ENCODE measurements around the gene TUBB4B. TPM values are rescaled to one million over a fixed set of nuclear protein-coding genes. Genes with fewer than 3 reads are reported as not detected.
"Not testable (repeated sequence)": the region's sequence is repeated elsewhere in the genome, so short reads cannot be mapped to it uniquely, and the experiment has no call there.

Gene TUBB4B
- total RNA-seq, 1 experiment from 2014 or later = 180 TPM

- no peaks in the 10 kb centered on the region for H3K27me3 Mint-ChIP-seq (ENCODE audit: insufficient read depth, unreplicated experiment)
- H3K36me3 Mint-ChIP-seq (ENCODE audit: insufficient read depth, unreplicated experiment) = peaks cover 45% of the 10 kb centered on the region
- H3K9me3 Mint-ChIP-seq (ENCODE audit: unreplicated experiment) = no peaks in the 10 kb centered on the region
- POLR2A ChIA-PET = interaction anchor here (0.6 to 8.6 kb wide), 32 partner anchors 13 to 310 kb away, joined by 3 to 118 read pairs (median 4); partner anchors contain the start of genes ANAPC2, CYSRT1, MAN1B1 and MRPL41
- CTCF ChIA-PET = interaction anchor here (0.5 to 1.4 kb wide), 7 partner anchors 13 to 182 kb away, joined by 3 to 5 read pairs (median 3); partner anchors contain the start of gene RNF224
- DNase-seq (ENCODE audit: unreplicated experiment) = peak; percentile 71
- H3K4me3 Mint-ChIP-seq (ENCODE audit: unreplicated experiment) = peak overlapping the region; percentile 80
- intact Hi-C loops (cut with micrococcal nuclease) = loop anchor here (2.0 kb wide), 1 partner anchor 53 kb away; the partner anchor contains the start of genes ANAPC2 and SSNA1
- peaks cover 15% of the 10 kb centered on the region for H3K4me1 Mint-ChIP-seq (ENCODE audit: insufficient read depth, unreplicated experiment)
- H3K27ac Mint-ChIP-seq (ENCODE audit: low read depth, unreplicated experiment) = peak overlapping the region; percentile 94
- TF ChIP-seq, protein P1, sequence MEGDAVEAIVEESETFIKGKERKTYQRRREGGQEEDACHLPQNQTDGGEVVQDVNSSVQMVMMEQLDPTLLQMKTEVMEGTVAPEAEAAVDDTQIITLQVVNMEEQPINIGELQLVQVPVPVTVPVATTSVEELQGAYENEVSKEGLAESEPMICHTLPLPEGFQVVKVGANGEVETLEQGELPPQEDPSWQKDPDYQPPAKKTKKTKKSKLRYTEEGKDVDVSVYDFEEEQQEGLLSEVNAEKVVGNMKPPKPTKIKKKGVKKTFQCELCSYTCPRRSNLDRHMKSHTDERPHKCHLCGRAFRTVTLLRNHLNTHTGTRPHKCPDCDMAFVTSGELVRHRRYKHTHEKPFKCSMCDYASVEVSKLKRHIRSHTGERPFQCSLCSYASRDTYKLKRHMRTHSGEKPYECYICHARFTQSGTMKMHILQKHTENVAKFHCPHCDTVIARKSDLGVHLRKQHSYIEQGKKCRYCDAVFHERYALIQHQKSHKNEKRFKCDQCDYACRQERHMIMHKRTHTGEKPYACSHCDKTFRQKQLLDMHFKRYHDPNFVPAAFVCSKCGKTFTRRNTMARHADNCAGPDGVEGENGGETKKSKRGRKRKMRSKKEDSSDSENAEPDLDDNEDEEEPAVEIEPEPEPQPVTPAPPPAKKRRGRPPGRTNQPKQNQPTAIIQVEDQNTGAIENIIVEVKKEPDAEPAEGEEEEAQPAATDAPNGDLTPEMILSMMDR (IDR thresholded peaks at IDR 0.05; ENCODE audit: unreplicated experiment) = no peak
- TSS peak; percentile 63 for BruUV-seq (replicated peaks)
Measured at GRCh38 chr9:137241490-137242268, 592 bp downstream of the TUBB4B start.

GRCh38 chr9:137242269-137243203 is 1.4 kb downstream of the TUBB4B start:
- no peaks in the 10 kb centered on the region for H3K9me3 Mint-ChIP-seq (ENCODE audit: unreplicated experiment)
- DNase-seq (ENCODE audit: unreplicated experiment) = no peak
- H3K4me3 Mint-ChIP-seq (ENCODE audit: unreplicated experiment) = peak overlapping the region; percentile 80
- H3K27ac Mint-ChIP-seq (ENCODE audit: low read depth, unreplicated experiment) = peak overlapping the region; percentile 94
- H3K27me3 Mint-ChIP-seq (ENCODE audit: insufficient read depth, unreplicated experiment) = no peaks in the 10 kb centered on the region
- peaks cover 45% of the 10 kb centered on the region for H3K36me3 Mint-ChIP-seq (ENCODE audit: insufficient read depth, unreplicated experiment)
- ChIA-PET CTCF (interaction anchor here (0.5 to 1.4 kb wide), 7 partner anchors 12 to 283 kb away, joined by 3 to 5 read pairs (median 3); partner anchors contain the start of gene RNF224), POLR2A (interaction anchor here (0.6 to 8.6 kb wide), 10 partner anchors 12 to 240 kb away, joined by 3 to 118 read pairs (median 3); partner anchors contain the start of genes ANAPC2, NELFB, SSNA1 and TPRN)
- H3K4me1 Mint-ChIP-seq (ENCODE audit: insufficient read depth, unreplicated experiment) = peaks cover 15% of the 10 kb centered on the region
- intact Hi-C loops (cut with micrococcal nuclease) = no loop called here
- BruUV-seq (replicated peaks) = no TSS peak
- TF ChIP-seq, protein P1 (IDR thresholded peaks at IDR 0.05; ENCODE audit: unreplicated experiment) = no peak

- CTCF ChIA-PET = interaction anchor here (0.9 to 1.4 kb wide), 2 partner anchors 16 to 24 kb away, joined by 3 to 5 read pairs; partner anchors contain the start of gene RNF224
- not testable (repeated sequence) for BruUV-seq (replicated peaks)
- peaks cover 15% of the 10 kb centered on the region for H3K4me1 Mint-ChIP-seq (ENCODE audit: insufficient read depth, unreplicated experiment)
Measured at GRCh38 chr9:137243266-137243625, 2.2 kb downstream of the TUBB4B start.

More at GRCh38 chr9:137243266-137243625, 2.2 kb downstream of the TUBB4B start:
- H3K36me3 Mint-ChIP-seq (ENCODE audit: insufficient read depth, unreplicated experiment) = peaks cover 45% of the 10 kb centered on the region
- POLR2A ChIA-PET = interaction anchor here (1.2 to 8.6 kb wide), 3 partner anchors 12 to 239 kb away, joined by 4 to 118 read pairs (median 5); partner anchors contain the start of gene NELFB
- H3K27ac Mint-ChIP-seq (ENCODE audit: low read depth, unreplicated experiment) = peak overlapping the region; percentile 23
- DNase-seq (ENCODE audit: unreplicated experiment); H3K9me3 Mint-ChIP-seq (ENCODE audit: unreplicated experiment); H3K27me3 Mint-ChIP-seq (ENCODE audit: insufficient read depth, unreplicated experiment); intact Hi-C loops (cut with micrococcal nuclease): not testable (repeated sequence)
- peak overlapping the region; percentile 80 for H3K4me3 Mint-ChIP-seq (ENCODE audit: unreplicated experiment)

Measured in MCF 10A (cell line).